ENCODE data around the gene PRRX2.

- TF ChIP-seq CTCF (IDR thresholded peaks at IDR 0.05) (no peak), POLR2A (IDR thresholded peaks at IDR 0.05) (no peak)
These were observed 37.6 kb upstream of the PRRX2 start for GRCh38 chr9:129627556-129628440.
